Uterus (tissue), 4 donors: Measurements from ENCODE around the gene PDLIM4. TPM values are rescaled to one million over a fixed set of nuclear protein-coding genes. Genes with fewer than 3 reads are reported as not detected.
A peak's percentile ranks its signal among the peaks of the same experiment; 100 is the strongest.

Experiments
- DNase-seq, 2 donors: peaks; one replicate each; pipeline ENCODE4 v3.0.0-alpha.2; 2019 to 2020
- H3K27ac ChIP-seq, 2 donors: fragments of 200-600 bp; sonication (generic); 1 replicate in 1 of 2; 2 replicates in 1 of 2; pipeline ENCODE4 v1.5.1; 2016 to 2018
- H3K27me3 ChIP-seq, 2 donors: fragments of 200-600 bp; sonication (generic); one replicate each; pipeline ENCODE4 v1.5.1; 2018 to 2019; ENCODE audit warnings: control low read depth in 1 of 2
- H3K36me3 ChIP-seq, 2 donors: fragments of 200-600 bp; sonication (generic); one replicate each; pipeline ENCODE4 v1.5.1; 2019; ENCODE audit warnings: control low read depth in 1 of 2
- H3K4me1 ChIP-seq, 2 donors: fragments of 200-600 bp; sonication (generic); one replicate each; pipeline ENCODE4 v1.5.1; 2018 to 2019; ENCODE audit warnings: control low read depth in 1 of 2
- H3K4me3 ChIP-seq, 2 donors: fragments of 200-600 bp; sonication (generic); 1 replicate in 1 of 2; 2 replicates in 1 of 2; pipeline ENCODE4 v1.5.1; 2018 to 2019; ENCODE audit warnings: mild to moderate bottlenecking in 1 of 2
- H3K9me3 ChIP-seq, 2 donors: fragments of 200-600 bp; sonication (generic); one replicate each; pipeline ENCODE4 v1.5.1; 2019; ENCODE audit warnings: control low read depth in 1 of 2
- CTCF ChIP-seq, 4 experiments: fragments of 200-600 bp in 2 of 4; fragments of 450-650 bp in 2 of 4; sonication (generic) in 2 of 4; IDR thresholded peaks; one replicate each; pipeline ENCODE4 v1.5.1; 2016 to 2019; ENCODE audit warnings: antibody characterized with exemption in 4 of 4, mild to moderate bottlenecking in 2 of 4, moderate library complexity in 1 of 4
- POLR2A ChIP-seq, 2 donors: fragments of 450-650 bp; IDR thresholded peaks; one replicate each; pipeline ENCODE4 v1.6.1; 2016; ENCODE audit warnings: antibody characterized with exemption in 2 of 2, mild to moderate bottlenecking in 1 of 2, moderate library complexity in 1 of 2
- intact Hi-C: fragments of 100-400 bp; cut with DNase I; formaldehyde crosslinking; loops from one replicate; pipeline ENCODE4 v1.15.1; 2023; ENCODE audit warnings: low total_unique reads
- total RNA-seq, 4 donors: library from RNA; depleted of rRNA in 3 of 4; stranded (reverse); fragments of >200 nt in 3 of 4; gene quantifications; one replicate each; pipeline versions ENCODE4 v1.1.0 to v1.2.4, GENCODE V29; 2014 to 2023
- donor health status: DM: yes; HTN: yes; CAD: no.

The PDLIM4 gene
- total RNA-seq, 4 donors from 2014 or later, result 14.1 to 148 (median 45.3) TPM

- peak in 1 of 2 donors; percentile 1 for DNase-seq
- H3K36me3 ChIP-seq, result no peaks in the 10 kb centered on the region
- no peaks in the 10 kb centered on the region for H3K27me3 ChIP-seq
- intact Hi-C loops, result loop anchor here (10.0 kb wide), 1 partner anchor 1058 kb away; the partner anchor contains the start of gene HINT1
- no peaks in the 10 kb centered on the region for H3K9me3 ChIP-seq
- no peak overlapping the region for H3K4me3 ChIP-seq
- peaks cover 21 to 33% of the 10 kb centered on the region in 2 donors for H3K4me1 ChIP-seq
- TF ChIP-seq POLR2A (IDR thresholded peaks at IDR 0.05) (no peak), CTCF (IDR thresholded peaks at IDR 0.05) (no peak)
- peak overlapping the region; percentile 82 to 92 for H3K27ac ChIP-seq
Observed at GRCh38 chr5:132222649-132223038, 34.9 kb upstream of the PDLIM4 start.

DNA sequence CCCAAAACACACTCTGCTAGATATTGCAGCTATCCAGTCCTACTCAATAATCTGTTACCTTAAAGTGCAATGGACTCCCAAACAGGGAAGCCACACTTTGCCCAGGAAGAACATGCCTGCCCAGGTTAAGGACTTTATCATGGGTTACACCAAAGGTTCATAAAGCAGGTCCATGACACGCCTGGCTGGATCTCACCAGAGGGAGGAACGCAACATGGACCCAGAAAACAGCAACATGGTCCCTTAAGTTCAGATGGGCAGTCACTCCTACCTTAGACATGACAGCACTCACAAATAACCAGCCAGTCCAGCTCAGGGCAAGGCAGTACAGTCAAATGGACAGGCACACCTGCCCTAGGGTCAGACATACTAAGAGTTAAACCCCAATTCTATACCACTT lies 33.6 kb upstream of the PDLIM4 start:
- Histone ChIP-seq H3K4me1 (peaks cover 21 to 33% of the 10 kb centered on the region in 2 donors), H3K4me3 (no peak overlapping the region), H3K27me3 (no peaks in the 10 kb centered on the region), H3K9me3 (no peaks in the 10 kb centered on the region), H3K36me3 (no peaks in the 10 kb centered on the region), H3K27ac (peak overlapping the region; percentile 82 to 92)
- intact Hi-C loops, result loop anchor here (10.0 kb wide), 1 partner anchor 1059 kb away; the partner anchor contains the start of gene HINT1
- TF ChIP-seq CTCF (IDR thresholded peaks at IDR 0.05) (no peak), POLR2A (IDR thresholded peaks at IDR 0.05) (no peak)
- peak in 1 of 2 donors; percentile 9 for DNase-seq

DNA sequence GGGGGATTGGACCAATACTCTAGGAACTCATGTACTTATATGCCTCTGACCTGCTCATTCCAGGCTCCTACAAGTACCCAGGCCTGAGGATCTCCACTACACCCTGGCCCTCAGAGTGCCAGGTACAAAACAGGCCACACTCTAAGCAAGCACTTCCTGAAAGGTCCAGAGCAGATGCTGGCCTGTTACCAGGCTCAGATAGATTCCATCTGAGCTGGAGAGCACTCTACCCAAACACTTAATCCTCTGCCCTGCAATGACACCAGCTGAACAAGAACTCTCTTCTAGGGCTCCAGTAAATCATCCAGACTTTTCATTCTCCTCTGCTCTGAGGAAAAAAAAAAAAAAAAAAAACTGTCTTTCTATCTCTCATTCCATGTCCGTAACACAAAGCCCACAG lies 32.8 kb upstream of the PDLIM4 start:
- DNase-seq, result peak in 1 of 2 donors; percentile 28
- TF ChIP-seq POLR2A (IDR thresholded peaks at IDR 0.05) (no peak), CTCF (IDR thresholded peaks at IDR 0.05) (no peak)
- Histone ChIP-seq H3K4me3 (no peak overlapping the region), H3K27ac (peak overlapping the region; percentile 82 to 92), H3K36me3 (no peaks in the 10 kb centered on the region), H3K4me1 (peaks cover 21 to 33% of the 10 kb centered on the region in 2 donors), H3K27me3 (no peaks in the 10 kb centered on the region), H3K9me3 (no peaks in the 10 kb centered on the region)
- intact Hi-C loops, result loop anchor here (10.0 kb wide), 1 partner anchor 1060 kb away; the partner anchor contains the start of gene HINT1

GRCh38 chr5:132225165-132226032 lies 32.1 kb upstream of the PDLIM4 start:
- DNase-seq, result peak; percentile 85 to 88
- Histone ChIP-seq H3K4me1 (peaks cover 21 to 33% of the 10 kb centered on the region in 2 donors), H3K4me3 (no peak overlapping the region), H3K36me3 (no peaks in the 10 kb centered on the region), H3K9me3 (no peaks in the 10 kb centered on the region), H3K27ac (peak overlapping the region; percentile 82 to 92), H3K27me3 (no peaks in the 10 kb centered on the region)
- intact Hi-C loops, result loop anchor here (10.0 kb wide), 1 partner anchor 1061 kb away; the partner anchor contains the start of gene HINT1
- TF ChIP-seq CTCF (IDR thresholded peaks at IDR 0.05), result no peak
- TF ChIP-seq POLR2A (IDR thresholded peaks at IDR 0.05), result no peak
